Measurements from ENCODE around the gene PPM1J. TPM values are rescaled to one million over a fixed set of nuclear protein-coding genes. Genes with fewer than 3 reads are reported as not detected.

Gene PPM1J
- polyA plus RNA-seq, 3 donors, result 0.28 to 0.75 (median 0.69) TPM

DNA sequence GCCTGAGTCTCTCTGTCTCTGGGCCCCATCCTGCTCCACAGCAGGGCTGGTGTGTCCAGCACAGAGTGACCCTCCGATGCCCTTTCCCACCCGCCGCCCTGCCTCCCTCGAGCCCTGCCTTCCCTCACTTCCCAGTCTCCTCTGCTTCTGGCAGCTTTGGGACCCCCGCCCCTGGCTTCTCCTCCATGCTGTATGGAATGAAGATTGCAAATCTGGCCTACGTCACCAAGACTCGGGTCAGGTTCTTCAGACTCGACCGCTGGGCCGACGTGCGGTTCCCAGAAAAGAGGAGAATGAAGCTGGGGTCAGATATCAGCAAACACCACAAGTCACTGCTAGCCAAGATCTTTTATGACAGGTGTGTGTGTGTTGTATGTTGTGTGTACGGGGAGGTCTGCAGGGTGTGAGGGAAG lies 26.3 kb downstream of the PPM1J start:
- Histone ChIP-seq H3K36me3 (replicated peaks in 1 of 2; ENCODE audit: control insufficient read depth in 1 of 2, insufficient read depth in 2 of 2, low read length in 2 of 2) (peaks cover 0 to 26% of the 10 kb centered on the region in 2 donors), H3K4me2 (replicated peaks; ENCODE audit: extremely low read depth, low read length, poor library complexity, severe bottlenecking) (no peak overlapping the region), H3K27ac (ENCODE audit: low read depth in 1 of 2, low read length in 2 of 2) (no peak overlapping the region), H3K9me3 (replicated peaks in 1 of 2; ENCODE audit: control insufficient read depth in 1 of 2, insufficient read depth in 1 of 2, low read length in 2 of 2) (no peaks in the 10 kb centered on the region), H3K4me1 (ENCODE audit: control insufficient read depth in 1 of 2, insufficient read depth in 2 of 2, low read length in 2 of 2) (no peaks in the 10 kb centered on the region), H3K27me3 (ENCODE audit: control insufficient read depth in 2 of 2, insufficient read depth in 2 of 2, low read length in 2 of 2) (no peaks in the 10 kb centered on the region), H3K4me3 (replicated peaks in 1 of 3; ENCODE audit: low read depth in 2 of 3, low read length in 3 of 3) (no peak overlapping the region), H3K9ac (ENCODE audit: insufficient read depth, low read length, poor library complexity, severe bottlenecking) (no peak overlapping the region), H4K20me1 (ENCODE audit: insufficient read depth, low read length) (peaks cover 6% of the 10 kb centered on the region), H2AFZ (ENCODE audit: insufficient read depth, low read depth, low read length, poor library complexity, severe bottlenecking) (no peak overlapping the region), H3K79me2 (ENCODE audit: insufficient read depth, low read length) (no peaks in the 10 kb centered on the region)
- Mint-ChIP-seq H3K27ac (peak overlapping the region in 2 of 7 donors; percentile 3 to 53), H3K36me3 (peaks cover 0 to 9% of the 10 kb centered on the region in 2 donors), H3K4me3 (no peak overlapping the region), H3K9me3 (peaks cover 0 to 1% (median 0%) of the 10 kb centered on the region in 7 donors), H3K27me3 (ENCODE audit: low read depth in 3 of 3) (peaks cover 0 to 2% (median 0%) of the 10 kb centered on the region in 3 donors), H3K4me1 (no peaks in the 10 kb centered on the region)
- intact Hi-C loops (cut with micrococcal nuclease), result no loop called here
- WGBS (ENCODE audit: insufficient coverage), result 100% methylated on average over 4 of the region's 13 CpGs
- TF ChIP-seq, protein P1, sequence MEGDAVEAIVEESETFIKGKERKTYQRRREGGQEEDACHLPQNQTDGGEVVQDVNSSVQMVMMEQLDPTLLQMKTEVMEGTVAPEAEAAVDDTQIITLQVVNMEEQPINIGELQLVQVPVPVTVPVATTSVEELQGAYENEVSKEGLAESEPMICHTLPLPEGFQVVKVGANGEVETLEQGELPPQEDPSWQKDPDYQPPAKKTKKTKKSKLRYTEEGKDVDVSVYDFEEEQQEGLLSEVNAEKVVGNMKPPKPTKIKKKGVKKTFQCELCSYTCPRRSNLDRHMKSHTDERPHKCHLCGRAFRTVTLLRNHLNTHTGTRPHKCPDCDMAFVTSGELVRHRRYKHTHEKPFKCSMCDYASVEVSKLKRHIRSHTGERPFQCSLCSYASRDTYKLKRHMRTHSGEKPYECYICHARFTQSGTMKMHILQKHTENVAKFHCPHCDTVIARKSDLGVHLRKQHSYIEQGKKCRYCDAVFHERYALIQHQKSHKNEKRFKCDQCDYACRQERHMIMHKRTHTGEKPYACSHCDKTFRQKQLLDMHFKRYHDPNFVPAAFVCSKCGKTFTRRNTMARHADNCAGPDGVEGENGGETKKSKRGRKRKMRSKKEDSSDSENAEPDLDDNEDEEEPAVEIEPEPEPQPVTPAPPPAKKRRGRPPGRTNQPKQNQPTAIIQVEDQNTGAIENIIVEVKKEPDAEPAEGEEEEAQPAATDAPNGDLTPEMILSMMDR (IDR thresholded peaks at IDR 0.05), result no peak
- DNase-seq, result no peak

DNA sequence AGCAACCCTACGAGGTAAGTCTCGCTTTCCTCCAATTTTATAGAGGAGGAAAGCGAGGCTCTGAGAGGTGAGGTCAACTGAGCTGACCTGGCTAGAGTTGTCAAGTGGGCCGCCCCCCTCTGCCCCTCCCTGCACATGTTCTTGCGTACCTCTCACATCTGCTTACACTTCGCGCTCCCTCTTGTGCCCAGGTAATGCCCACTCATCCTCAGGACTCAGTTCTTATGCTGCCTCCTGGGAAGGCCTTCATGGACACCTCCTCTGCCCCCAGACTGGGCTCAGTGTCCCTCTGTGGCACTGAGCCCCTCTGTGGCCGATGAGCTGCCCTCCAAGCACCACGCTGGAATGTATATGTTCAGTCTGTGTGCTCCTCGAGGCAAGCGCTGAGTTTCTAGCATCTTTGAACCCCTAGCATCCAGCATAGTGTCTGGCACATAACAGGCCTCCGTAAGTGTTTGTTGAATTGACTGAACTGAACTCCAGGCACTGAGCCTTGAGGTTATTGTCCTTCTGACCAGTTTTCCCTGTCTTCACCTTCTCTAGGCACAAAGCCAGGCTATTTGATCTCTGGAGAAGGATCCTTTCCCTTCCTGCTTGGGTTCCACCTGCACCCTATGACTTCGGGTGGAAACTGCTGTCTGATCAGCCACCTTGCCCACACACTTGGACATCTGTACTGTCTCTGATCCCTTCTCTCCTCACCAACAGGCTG lies 27.2 kb downstream of the PPM1J start:
- Mint-ChIP-seq H3K4me3 (no peak overlapping the region), H3K9me3 (peaks cover 0 to 1% (median 0%) of the 10 kb centered on the region in 7 donors), H3K27ac (no peak overlapping the region), H3K4me1 (no peaks in the 10 kb centered on the region), H3K36me3 (peaks cover 0 to 7% of the 10 kb centered on the region in 2 donors), H3K27me3 (ENCODE audit: low read depth in 3 of 3) (peaks cover 0 to 2% (median 0%) of the 10 kb centered on the region in 3 donors)
- intact Hi-C loops (cut with micrococcal nuclease), result no loop called here
- H3K27me3 ChIP-seq (ENCODE audit: control insufficient read depth in 2 of 2, insufficient read depth in 2 of 2, low read length in 2 of 2), result no peaks in the 10 kb centered on the region
- H3K4me1 ChIP-seq (ENCODE audit: control insufficient read depth in 1 of 2, insufficient read depth in 2 of 2, low read length in 2 of 2), result no peaks in the 10 kb centered on the region
- H3K4me3 ChIP-seq (replicated peaks in 1 of 3; ENCODE audit: low read depth in 2 of 3, low read length in 3 of 3), result no peak overlapping the region
- WGBS (ENCODE audit: insufficient coverage), result 97% methylated on average over 9 of the region's 13 CpGs
- TF ChIP-seq, protein P1 (IDR thresholded peaks at IDR 0.05), result no peak
- peaks cover 6% of the 10 kb centered on the region for H4K20me1 ChIP-seq (ENCODE audit: insufficient read depth, low read length)
- H3K9ac ChIP-seq (ENCODE audit: insufficient read depth, low read length, poor library complexity, severe bottlenecking), result no peak overlapping the region
- H3K9me3 ChIP-seq (replicated peaks in 1 of 2; ENCODE audit: control insufficient read depth in 1 of 2, insufficient read depth in 1 of 2, low read length in 2 of 2), result no peaks in the 10 kb centered on the region
- peaks cover 0 to 24% of the 10 kb centered on the region in 2 donors for H3K36me3 ChIP-seq (replicated peaks in 1 of 2; ENCODE audit: control insufficient read depth in 1 of 2, insufficient read depth in 2 of 2, low read length in 2 of 2)
- DNase-seq, result no peak
- H3K79me2 ChIP-seq (ENCODE audit: insufficient read depth, low read length), result no peaks in the 10 kb centered on the region
- no peak overlapping the region for H2AFZ ChIP-seq (ENCODE audit: insufficient read depth, low read depth, low read length, poor library complexity, severe bottlenecking)
- no peak overlapping the region for H3K4me2 ChIP-seq (replicated peaks; ENCODE audit: extremely low read depth, low read length, poor library complexity, severe bottlenecking)
- no peak overlapping the region for H3K27ac ChIP-seq (ENCODE audit: low read depth in 1 of 2, low read length in 2 of 2)
